ENCODE results near the gene GLIS1. TPM values are rescaled to one million over a fixed set of nuclear protein-coding genes. Genes with fewer than 3 reads are reported as not detected.

The GLIS1 gene
- total RNA-seq, 1 donor from 2014 or later, result 17.4 TPM

DNA sequence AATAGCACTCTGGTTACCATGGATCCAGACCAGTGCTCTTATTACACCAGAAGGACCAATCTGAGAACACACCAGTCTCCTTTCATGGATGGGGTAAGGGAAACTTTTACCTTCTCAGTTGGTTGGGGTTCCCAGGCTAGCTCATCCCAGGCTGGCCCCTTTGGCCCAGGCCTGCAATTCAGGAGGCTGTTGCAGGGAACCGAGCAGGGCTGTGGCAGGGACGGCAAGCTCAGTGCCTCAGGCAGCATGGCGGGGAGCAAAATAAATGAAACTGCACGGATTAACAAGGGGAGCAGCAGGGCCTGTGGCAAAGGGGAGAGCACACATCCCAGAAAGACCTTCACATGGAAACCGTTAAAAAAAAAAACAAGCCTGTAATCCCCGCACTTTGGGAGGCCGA is 222.8 kb downstream of the GLIS1 start:
- Mint-ChIP-seq H3K36me3 (ENCODE audit: low read depth) (peaks cover 37% of the 10 kb centered on the region), H3K4me3 (ENCODE audit: unreplicated experiment) (no peak overlapping the region)
- TF ChIP-seq, protein P1, sequence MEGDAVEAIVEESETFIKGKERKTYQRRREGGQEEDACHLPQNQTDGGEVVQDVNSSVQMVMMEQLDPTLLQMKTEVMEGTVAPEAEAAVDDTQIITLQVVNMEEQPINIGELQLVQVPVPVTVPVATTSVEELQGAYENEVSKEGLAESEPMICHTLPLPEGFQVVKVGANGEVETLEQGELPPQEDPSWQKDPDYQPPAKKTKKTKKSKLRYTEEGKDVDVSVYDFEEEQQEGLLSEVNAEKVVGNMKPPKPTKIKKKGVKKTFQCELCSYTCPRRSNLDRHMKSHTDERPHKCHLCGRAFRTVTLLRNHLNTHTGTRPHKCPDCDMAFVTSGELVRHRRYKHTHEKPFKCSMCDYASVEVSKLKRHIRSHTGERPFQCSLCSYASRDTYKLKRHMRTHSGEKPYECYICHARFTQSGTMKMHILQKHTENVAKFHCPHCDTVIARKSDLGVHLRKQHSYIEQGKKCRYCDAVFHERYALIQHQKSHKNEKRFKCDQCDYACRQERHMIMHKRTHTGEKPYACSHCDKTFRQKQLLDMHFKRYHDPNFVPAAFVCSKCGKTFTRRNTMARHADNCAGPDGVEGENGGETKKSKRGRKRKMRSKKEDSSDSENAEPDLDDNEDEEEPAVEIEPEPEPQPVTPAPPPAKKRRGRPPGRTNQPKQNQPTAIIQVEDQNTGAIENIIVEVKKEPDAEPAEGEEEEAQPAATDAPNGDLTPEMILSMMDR (IDR thresholded peaks at IDR 0.05), result no peak

DNA sequence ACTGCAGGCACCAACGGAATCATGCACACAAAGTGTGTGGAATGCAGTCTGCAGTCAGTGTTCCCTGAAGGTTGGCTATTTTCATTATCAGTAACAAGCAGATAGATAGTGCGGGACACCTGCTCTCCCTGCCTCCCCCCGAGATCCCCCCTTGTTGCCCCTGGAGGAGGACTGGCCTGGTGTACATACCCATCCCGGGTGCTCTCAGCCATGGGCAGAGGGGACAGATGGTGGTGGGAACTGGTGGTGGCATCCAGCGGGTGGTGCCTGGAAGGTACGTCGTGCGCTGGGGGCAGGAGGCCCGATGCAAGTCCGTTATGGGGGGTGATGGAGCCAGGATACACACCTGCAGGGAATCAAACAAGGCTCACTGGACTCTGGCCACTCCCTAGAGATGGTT is 224.5 kb downstream of the GLIS1 start:
- H3K27me3 Mint-ChIP-seq (ENCODE audit: low read depth), result no peaks in the 10 kb centered on the region
- H3K9me3 Mint-ChIP-seq (ENCODE audit: low read depth), result no peaks in the 10 kb centered on the region

More for the DNA sequence above, 222.8 kb downstream of the GLIS1 start:
- Mint-ChIP-seq H3K4me1 (ENCODE audit: low read depth) (peaks cover 37% of the 10 kb centered on the region), H3K27me3 (ENCODE audit: low read depth) (peaks cover 2% of the 10 kb centered on the region), H3K9me3 (ENCODE audit: low read depth) (no peaks in the 10 kb centered on the region), H3K27ac (ENCODE audit: unreplicated experiment) (no peak overlapping the region)
- no peak for DNase-seq (ENCODE audit: low spot score)

DNA sequence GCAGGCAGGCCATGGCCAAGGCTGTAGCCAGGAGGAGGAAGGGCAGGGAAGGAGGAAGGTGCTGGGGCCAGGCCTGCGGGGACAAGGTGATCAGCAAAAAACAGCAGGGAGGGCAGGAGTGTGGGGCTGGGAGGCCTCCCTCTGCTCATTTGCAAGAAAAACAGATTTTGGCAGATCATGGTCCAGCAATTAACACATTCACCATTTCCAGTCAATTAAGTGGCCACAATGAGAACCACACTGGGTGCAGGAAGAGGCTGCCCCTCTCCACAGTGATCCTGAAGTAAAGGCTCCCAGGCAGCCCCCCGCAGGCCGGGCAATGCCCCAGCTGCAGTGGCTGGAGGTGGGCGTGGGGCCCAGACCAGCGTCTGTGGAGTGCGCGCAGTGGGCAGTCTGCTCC is 225.1 kb downstream of the GLIS1 start:
- Mint-ChIP-seq H3K27me3 (ENCODE audit: low read depth) (no peaks in the 10 kb centered on the region), H3K9me3 (ENCODE audit: low read depth) (no peaks in the 10 kb centered on the region), H3K4me3 (ENCODE audit: unreplicated experiment) (no peak overlapping the region), H3K4me1 (ENCODE audit: low read depth) (peaks cover 31% of the 10 kb centered on the region), H3K36me3 (ENCODE audit: low read depth) (peaks cover 27% of the 10 kb centered on the region), H3K27ac (ENCODE audit: unreplicated experiment) (no peak overlapping the region)
- no peak for DNase-seq (ENCODE audit: low spot score)
- TF ChIP-seq, protein P1 (IDR thresholded peaks at IDR 0.05), result no peak

More for the DNA sequence above, 224.5 kb downstream of the GLIS1 start:
- H3K36me3 Mint-ChIP-seq (ENCODE audit: low read depth), result peaks cover 30% of the 10 kb centered on the region
- TF ChIP-seq, protein P1 (IDR thresholded peaks at IDR 0.05), result no peak
- peaks cover 36% of the 10 kb centered on the region for H3K4me1 Mint-ChIP-seq (ENCODE audit: low read depth)
- no peak for DNase-seq (ENCODE audit: low spot score)
- H3K27ac Mint-ChIP-seq (ENCODE audit: unreplicated experiment), result no peak overlapping the region
- H3K4me3 Mint-ChIP-seq (ENCODE audit: unreplicated experiment), result no peak overlapping the region

DNA sequence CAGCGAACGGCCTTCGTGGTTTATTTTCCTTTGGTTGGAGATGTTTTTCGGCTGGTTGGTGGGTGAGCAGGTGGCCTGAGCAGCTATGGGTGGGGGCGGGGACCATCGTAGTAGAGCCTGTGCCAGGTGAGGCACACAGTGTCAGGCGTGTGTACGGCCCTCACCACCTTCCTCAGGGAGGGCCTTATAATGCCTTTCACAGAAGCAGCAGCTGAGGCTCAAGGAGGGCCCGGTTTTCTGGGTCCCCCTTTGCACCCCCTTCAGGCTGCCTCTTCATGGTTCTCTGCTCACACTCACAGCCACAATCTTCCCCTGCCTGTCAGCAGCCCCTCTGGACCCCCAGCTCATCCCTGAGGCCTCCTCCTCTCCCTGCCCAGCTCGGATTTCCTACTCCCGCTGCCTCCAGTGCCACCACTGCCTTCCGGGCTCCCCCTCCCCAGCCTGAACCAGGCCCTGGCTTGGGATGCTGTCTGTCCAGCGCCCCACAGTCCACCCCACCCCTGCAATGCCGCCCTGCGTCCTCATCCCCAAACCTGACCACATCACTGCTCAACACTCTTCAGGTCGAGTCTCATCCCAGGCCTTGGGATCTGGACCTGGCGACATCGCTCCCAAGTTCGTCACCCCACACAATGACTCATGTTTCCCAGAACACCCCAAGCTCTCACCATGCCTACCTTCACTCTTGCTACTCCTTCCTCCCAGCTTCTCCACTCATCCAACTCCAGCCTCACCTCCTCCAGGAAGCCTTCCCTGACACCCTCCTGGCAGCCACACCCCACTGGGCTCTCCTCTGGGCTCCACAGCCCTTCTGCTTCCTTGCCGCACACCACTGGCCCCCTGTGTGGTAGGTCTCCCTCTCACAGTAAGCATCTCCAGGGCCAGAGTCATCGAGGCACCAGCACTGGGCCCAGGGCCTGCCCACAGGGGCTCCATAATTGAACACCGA is 225.9 kb downstream of the GLIS1 start:
- Mint-ChIP-seq H3K27ac (ENCODE audit: unreplicated experiment) (peak overlapping the region; percentile 82), H3K27me3 (ENCODE audit: low read depth) (no peaks in the 10 kb centered on the region), H3K36me3 (ENCODE audit: low read depth) (peaks cover 21% of the 10 kb centered on the region), H3K4me1 (ENCODE audit: low read depth) (peaks cover 31% of the 10 kb centered on the region), H3K4me3 (ENCODE audit: unreplicated experiment) (no peak overlapping the region), H3K9me3 (ENCODE audit: low read depth) (no peaks in the 10 kb centered on the region)
- TF ChIP-seq, protein P1 (IDR thresholded peaks at IDR 0.05), result peak; percentile 3
- DNase-seq (ENCODE audit: low spot score), result no peak

DNA sequence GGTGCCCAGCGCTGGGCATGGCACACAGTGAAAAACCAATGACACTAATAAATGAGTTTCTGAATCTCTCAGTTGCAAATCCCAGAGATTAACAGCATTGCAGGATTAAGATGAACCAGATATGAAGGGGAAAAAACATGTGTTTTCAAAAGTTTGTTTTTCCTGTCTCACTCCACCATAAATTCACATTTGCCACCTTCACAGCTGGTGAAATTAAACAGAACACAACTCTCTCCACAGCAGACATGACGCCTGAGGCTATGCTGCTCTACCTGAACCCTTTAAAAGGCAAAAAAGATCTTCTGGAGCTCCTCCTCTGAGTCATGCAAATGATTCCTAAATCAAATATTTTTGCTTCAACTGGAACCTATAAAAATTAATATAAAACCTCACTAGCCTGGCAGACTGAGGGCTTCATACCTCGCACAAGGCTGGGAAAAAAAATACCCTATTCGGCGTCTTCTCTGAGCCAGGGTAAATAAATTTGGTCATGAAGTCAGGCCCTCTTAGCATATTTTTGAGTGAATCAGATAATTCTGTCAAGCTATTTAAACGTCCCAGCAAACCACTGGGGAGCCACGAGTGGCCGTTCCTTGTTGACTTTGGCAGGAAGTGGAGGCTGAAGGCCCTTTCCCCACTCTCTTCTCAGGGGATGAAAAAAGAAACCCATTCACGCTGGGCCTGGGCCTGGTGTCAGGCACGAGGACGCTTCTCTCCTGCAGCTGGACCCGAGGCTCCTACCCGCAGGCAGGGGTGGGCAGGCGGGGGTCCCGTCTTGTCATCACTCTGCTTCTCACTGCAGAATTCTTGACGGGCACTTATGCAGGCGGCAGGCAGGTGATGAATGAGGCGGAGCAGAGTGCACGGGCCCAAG is 226.8 kb downstream of the GLIS1 start:
- Mint-ChIP-seq H3K36me3 (ENCODE audit: low read depth) (peaks cover 19% of the 10 kb centered on the region), H3K27me3 (ENCODE audit: low read depth) (no peaks in the 10 kb centered on the region), H3K9me3 (ENCODE audit: low read depth) (no peaks in the 10 kb centered on the region), H3K27ac (ENCODE audit: unreplicated experiment) (peak overlapping the region; percentile 82), H3K4me1 (ENCODE audit: low read depth) (peaks cover 31% of the 10 kb centered on the region), H3K4me3 (ENCODE audit: unreplicated experiment) (no peak overlapping the region)
- no peak for DNase-seq (ENCODE audit: low spot score)
- TF ChIP-seq, protein P1 (IDR thresholded peaks at IDR 0.05), result peak; percentile 5
